SK-N-SH treated with all-trans-retinoic acid at 6 μM for 48 hours (cell line): ENCODE data around the gene KIAA1217.

Experiments
- ATAC-seq: fragments of 200-7000 bp; cut with Tn5 transposase; 3 replicates; pipeline ENCODE4 v1.9.1; 2020; ENCODE audit warnings: mild to moderate bottlenecking, moderate library complexity
- ARNTL ChIP-seq: fragments of 450-650 bp; formaldehyde crosslinking; IDR thresholded peaks from 2 replicates; pipeline ENCODE4 v1.5.0; 2020; ENCODE audit warnings: low read depth, mild to moderate bottlenecking, moderate library complexity, borderline replicate concordance
- BACH2 ChIP-seq: fragments of 250-450 bp; sonication (Bioruptor Pico); IDR thresholded peaks from 2 replicates; pipeline ENCODE4 v1.9.0; 2021; ENCODE audit warnings: mild to moderate bottlenecking, borderline replicate concordance
- CSDC2 ChIP-seq: fragments of 250-450 bp; sonication (Bioruptor Pico); IDR thresholded peaks from 2 replicates; pipeline ENCODE4 v1.5.0; 2020; ENCODE audit warnings: mild to moderate bottlenecking, moderate library complexity
- ESRRG ChIP-seq: fragments of 250-450 bp; sonication (Bioruptor Pico); IDR thresholded peaks from 2 replicates; pipeline ENCODE4 v1.6.1; 2021; ENCODE audit warnings: mild to moderate bottlenecking
- ISL1 ChIP-seq: fragments of 250-450 bp; sonication (Bioruptor Pico); IDR thresholded peaks from 2 replicates; pipeline ENCODE4 v2.1.2; 2022; ENCODE audit warnings: mild to moderate bottlenecking, moderate library complexity
- PPARA ChIP-seq: fragments of 250-450 bp; sonication (Bioruptor Pico); IDR thresholded peaks from 2 replicates; pipeline ENCODE4 v1.5.0; 2020; ENCODE audit warnings: mild to moderate bottlenecking, borderline replicate concordance
- RARB ChIP-seq: fragments of 250-450 bp; sonication (Bioruptor Pico); IDR thresholded peaks from 2 replicates; pipeline ENCODE4 v1.8.0; 2021; ENCODE audit warnings: mild to moderate bottlenecking, moderate library complexity
- SNAI2 ChIP-seq: fragments of 250-450 bp; sonication (Bioruptor Pico); IDR thresholded peaks from 2 replicates; pipeline ENCODE4 v1.5.0; 2020; ENCODE audit warnings: mild to moderate bottlenecking, moderate library complexity
- TCF4 ChIP-seq: fragments of 250-450 bp; sonication (Bioruptor Pico); IDR thresholded peaks from 2 replicates; pipeline ENCODE4 v1.8.0; 2021; ENCODE audit warnings: mild to moderate bottlenecking, moderate library complexity, borderline replicate concordance
- TOX ChIP-seq: fragments of 250-450 bp; sonication (Bioruptor Pico); IDR thresholded peaks from 2 replicates; pipeline ENCODE4 v1.8.0; 2021; ENCODE audit warnings: mild to moderate bottlenecking, moderate library complexity, borderline replicate concordance
- ZFP3 ChIP-seq: fragments of 250-450 bp; sonication (Bioruptor Pico); IDR thresholded peaks from 2 replicates; pipeline ENCODE4 v1.5.0; 2020; ENCODE audit warnings: mild to moderate bottlenecking, moderate library complexity
- ZFP30 ChIP-seq: fragments of 450-650 bp; formaldehyde crosslinking; IDR thresholded peaks from 2 replicates; pipeline ENCODE4 v1.5.0; 2022; ENCODE audit warnings: mild to moderate bottlenecking, moderate library complexity
- ZNF70 ChIP-seq: fragments of 450-650 bp; formaldehyde crosslinking; IDR thresholded peaks from 2 replicates; pipeline ENCODE4 v1.5.0; 2020; ENCODE audit warnings: mild to moderate bottlenecking, moderate library complexity
- ZNF8 ChIP-seq: fragments of 450-650 bp; formaldehyde crosslinking; IDR thresholded peaks from 2 replicates; pipeline ENCODE4 v1.5.0; 2020; ENCODE audit warnings: mild to moderate bottlenecking, moderate library complexity
- TF ChIP-seq, protein P1 (sequence below): fragments of 250-450 bp; sonication (Bioruptor Pico); IDR thresholded peaks from 2 replicates; pipeline ENCODE4 v1.8.0; 2021; ENCODE audit warnings: low read depth, mild to moderate bottlenecking, moderate library complexity, borderline replicate concordance
- TF ChIP-seq, protein P2 (sequence below): fragments of 250-450 bp; sonication (Bioruptor Pico); IDR thresholded peaks from 2 replicates; pipeline ENCODE4 v1.5.1; 2020; ENCODE audit warnings: low read depth, mild to moderate bottlenecking, moderate library complexity
- TF ChIP-seq, protein P3 (sequence below): fragments of 250-450 bp; sonication (Bioruptor Pico); IDR thresholded peaks from 2 replicates; pipeline ENCODE4 v1.8.0; 2020; ENCODE audit warnings: mild to moderate bottlenecking, moderate library complexity, borderline replicate concordance
- TF ChIP-seq, protein P4 (sequence below): fragments of 250-450 bp; sonication (Bioruptor Pico); IDR thresholded peaks from 2 replicates; pipeline ENCODE4 v1.5.1; 2021; ENCODE audit warnings: mild to moderate bottlenecking, moderate library complexity

Gene KIAA1217

GRCh38 chr10:24237801-24238395 is 29.0 kb downstream of the KIAA1217 start (continued):
- TF ChIP-seq, protein P1, sequence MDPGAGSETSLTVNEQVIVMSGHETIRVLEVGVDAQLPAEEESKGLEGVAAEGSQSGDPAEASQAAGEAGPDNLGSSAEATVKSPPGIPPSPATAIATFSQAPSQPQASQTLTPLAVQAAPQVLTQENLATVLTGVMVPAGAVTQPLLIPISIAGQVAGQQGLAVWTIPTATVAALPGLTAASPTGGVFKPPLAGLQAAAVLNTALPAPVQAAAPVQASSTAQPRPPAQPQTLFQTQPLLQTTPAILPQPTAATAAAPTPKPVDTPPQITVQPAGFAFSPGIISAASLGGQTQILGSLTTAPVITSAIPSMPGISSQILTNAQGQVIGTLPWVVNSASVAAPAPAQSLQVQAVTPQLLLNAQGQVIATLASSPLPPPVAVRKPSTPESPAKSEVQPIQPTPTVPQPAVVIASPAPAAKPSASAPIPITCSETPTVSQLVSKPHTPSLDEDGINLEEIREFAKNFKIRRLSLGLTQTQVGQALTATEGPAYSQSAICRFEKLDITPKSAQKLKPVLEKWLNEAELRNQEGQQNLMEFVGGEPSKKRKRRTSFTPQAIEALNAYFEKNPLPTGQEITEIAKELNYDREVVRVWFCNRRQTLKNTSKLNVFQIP (CRISPR knock-in tag): no peak
- TF ChIP-seq ZNF70 (CRISPR knock-in tag) (no peak), TCF4 (CRISPR knock-in tag) (no peak)
- TF ChIP-seq, protein P2, sequence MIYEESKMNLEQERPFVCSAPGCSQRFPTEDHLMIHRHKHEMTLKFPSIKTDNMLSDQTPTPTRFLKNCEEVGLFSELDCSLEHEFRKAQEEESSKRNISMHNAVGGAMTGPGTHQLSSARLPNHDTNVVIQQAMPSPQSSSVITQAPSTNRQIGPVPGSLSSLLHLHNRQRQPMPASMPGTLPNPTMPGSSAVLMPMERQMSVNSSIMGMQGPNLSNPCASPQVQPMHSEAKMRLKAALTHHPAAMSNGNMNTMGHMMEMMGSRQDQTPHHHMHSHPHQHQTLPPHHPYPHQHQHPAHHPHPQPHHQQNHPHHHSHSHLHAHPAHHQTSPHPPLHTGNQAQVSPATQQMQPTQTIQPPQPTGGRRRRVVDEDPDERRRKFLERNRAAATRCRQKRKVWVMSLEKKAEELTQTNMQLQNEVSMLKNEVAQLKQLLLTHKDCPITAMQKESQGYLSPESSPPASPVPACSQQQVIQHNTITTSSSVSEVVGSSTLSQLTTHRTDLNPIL (CRISPR knock-in tag): no peak
- TF ChIP-seq, all 23 proteins: peak for 0

GRCh38 chr10:24238519-24239247 is 29.7 kb downstream of the KIAA1217 start:
- ATAC-seq: no peak
- TF ChIP-seq TCF4 (CRISPR knock-in tag) (no peak), PPARA (CRISPR knock-in tag) (no peak), ESRRG (CRISPR knock-in tag) (no peak), TOX (CRISPR knock-in tag) (no peak), ARNTL (CRISPR knock-in tag) (no peak), ISL1 (CRISPR knock-in tag) (no peak), ZNF70 (CRISPR knock-in tag) (no peak), SNAI2 (CRISPR knock-in tag) (no peak), ZFP3 (no peak), CSDC2 (no peak), BACH2 (CRISPR knock-in tag) (no peak), RARB (CRISPR knock-in tag) (no peak), ZNF8 (CRISPR knock-in tag) (no peak)
- TF ChIP-seq, protein P1 (CRISPR knock-in tag): no peak
- TF ChIP-seq, protein P3, sequence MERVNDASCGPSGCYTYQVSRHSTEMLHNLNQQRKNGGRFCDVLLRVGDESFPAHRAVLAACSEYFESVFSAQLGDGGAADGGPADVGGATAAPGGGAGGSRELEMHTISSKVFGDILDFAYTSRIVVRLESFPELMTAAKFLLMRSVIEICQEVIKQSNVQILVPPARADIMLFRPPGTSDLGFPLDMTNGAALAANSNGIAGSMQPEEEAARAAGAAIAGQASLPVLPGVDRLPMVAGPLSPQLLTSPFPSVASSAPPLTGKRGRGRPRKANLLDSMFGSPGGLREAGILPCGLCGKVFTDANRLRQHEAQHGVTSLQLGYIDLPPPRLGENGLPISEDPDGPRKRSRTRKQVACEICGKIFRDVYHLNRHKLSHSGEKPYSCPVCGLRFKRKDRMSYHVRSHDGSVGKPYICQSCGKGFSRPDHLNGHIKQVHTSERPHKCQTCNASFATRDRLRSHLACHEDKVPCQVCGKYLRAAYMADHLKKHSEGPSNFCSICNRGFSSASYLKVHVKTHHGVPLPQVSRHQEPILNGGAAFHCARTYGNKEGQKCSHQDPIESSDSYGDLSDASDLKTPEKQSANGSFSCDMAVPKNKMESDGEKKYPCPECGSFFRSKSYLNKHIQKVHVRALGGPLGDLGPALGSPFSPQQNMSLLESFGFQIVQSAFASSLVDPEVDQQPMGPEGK: no peak
- TF ChIP-seq, protein P4, sequence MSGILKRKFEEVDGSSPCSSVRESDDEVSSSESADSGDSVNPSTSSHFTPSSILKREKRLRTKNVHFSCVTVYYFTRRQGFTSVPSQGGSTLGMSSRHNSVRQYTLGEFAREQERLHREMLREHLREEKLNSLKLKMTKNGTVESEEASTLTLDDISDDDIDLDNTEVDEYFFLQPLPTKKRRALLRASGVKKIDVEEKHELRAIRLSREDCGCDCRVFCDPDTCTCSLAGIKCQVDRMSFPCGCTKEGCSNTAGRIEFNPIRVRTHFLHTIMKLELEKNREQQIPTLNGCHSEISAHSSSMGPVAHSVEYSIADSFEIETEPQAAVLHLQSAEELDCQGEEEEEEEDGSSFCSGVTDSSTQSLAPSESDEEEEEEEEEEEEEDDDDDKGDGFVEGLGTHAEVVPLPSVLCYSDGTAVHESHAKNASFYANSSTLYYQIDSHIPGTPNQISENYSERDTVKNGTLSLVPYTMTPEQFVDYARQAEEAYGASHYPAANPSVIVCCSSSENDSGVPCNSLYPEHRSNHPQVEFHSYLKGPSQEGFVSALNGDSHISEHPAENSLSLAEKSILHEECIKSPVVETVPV (CRISPR knock-in tag): no peak
- TF ChIP-seq, protein P2 (CRISPR knock-in tag): no peak

- TF ChIP-seq, protein P1 (CRISPR knock-in tag): no peak
- TF ChIP-seq, protein P4 (CRISPR knock-in tag): no peak
- TF ChIP-seq ZFP3 (no peak), ZFP30 (no peak), SNAI2 (CRISPR knock-in tag) (no peak)
- TF ChIP-seq, all 23 proteins: peak for 0
- ATAC-seq: no peak
Measured at GRCh38 chr10:24239289-24240040, 30.5 kb downstream of the KIAA1217 start.
